Smooth muscle cell of the pulmonary artery (primary cell): Measurements from ENCODE around the gene FLT3. TPM values are rescaled to one million over a fixed set of nuclear protein-coding genes. Genes with fewer than 3 reads are reported as not detected.

ENCODE experiments used
- total RNA-seq: library from RNA; depleted of rRNA; stranded (reverse); fragments of >200 nt; gene quantifications from 2 replicates; pipeline ENCODE4 v1.2.3, GENCODE V29; 2014

Gene FLT3
- not detected in 2 replicates for total RNA-seq

DNA sequence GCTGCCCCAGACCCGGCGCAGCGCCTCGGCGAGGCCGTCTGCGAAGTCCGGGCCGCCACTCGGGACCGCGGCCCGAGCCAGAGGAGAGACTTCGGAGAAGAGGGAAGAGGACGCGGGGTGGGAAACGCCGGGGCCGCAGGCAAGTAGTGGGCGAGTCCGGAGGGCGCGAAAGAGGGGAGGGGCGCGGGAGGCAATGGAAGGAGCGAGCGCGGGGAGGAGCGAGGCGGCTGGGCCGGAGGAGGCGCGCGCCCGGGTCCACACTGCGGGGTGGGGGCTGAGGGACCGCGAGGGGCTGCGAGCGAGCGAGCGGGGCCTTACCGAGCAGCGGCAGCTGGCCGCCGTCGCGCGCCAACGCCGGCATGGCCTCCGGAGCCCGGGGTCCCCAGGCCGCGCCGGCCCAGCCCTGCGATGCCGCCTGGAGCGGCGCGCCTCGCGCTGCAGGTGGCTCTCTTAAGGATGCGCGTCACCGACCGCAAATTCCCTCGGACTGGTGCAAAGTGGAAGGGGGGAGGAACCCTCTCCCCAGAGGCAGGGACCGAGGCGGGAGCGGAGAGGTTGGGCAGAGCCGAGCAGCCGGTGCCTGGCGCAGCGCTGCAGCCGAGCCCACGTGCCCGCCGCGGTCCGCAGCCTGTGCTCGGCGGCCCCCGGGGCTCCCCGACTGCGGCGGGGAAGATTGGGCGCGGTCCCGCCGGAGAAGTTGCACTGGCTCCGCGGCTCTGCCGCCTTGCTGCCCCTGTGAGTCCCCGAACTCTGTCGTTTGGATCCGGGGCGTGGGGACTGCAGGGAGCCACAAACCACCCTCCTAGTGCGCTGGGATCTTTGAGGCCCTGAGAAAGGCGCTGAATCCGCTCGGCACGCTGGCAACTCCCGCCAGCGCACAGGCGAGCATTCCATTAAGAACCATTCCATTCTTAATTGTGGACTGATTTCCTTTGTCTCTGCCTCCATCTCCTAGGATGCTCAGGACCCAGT, at the start of gene FLT3:
Gene FLT3 (minus strand): TSS at position 427 of the 972 bp plus-strand sequence. CDS start 66 bp downstream, at position 361.

DNA sequence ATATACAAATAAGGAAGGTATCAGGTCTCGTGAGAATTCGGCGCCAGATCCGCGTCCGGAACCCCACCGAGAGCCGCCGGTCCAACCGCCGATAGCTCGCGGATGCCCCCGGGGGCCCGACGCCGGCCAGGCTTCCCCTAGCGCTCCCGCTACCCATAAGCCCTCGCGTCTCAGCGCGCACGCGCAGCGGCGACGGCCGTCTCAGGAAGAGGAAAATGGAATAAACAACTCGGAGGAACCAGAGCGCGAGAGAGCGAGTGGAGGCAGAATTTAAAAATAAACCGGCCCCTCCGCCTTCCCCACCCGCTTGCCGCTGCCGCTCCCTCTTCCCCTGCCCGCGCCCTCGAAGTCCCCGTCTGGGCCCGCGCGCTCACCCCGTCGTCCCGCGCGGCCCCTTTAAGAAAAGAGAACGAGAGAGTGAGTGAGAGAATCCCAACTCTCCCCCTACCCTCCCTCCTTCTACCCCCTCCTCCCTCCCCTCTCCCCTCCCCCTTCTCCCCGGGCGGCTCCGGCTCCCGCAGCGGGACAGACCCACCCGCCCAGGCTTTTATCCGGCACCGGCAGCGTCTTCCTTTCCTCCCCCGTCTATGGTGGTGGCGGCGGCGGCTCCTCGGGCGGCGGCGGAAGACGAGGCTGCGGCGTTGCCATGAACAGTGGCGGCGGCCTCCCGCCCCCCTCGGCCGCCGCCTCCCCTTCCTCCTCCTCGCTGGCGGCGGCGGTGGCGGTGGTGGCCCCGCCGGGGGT, 37.8 kb upstream of the FLT3 start, which contains the start of gene PAN3:
Gene PAN3 (plus strand): TSS at position 534 of the 744 bp plus-strand sequence. CDS start 113 bp downstream, at position 647.

DNA sequence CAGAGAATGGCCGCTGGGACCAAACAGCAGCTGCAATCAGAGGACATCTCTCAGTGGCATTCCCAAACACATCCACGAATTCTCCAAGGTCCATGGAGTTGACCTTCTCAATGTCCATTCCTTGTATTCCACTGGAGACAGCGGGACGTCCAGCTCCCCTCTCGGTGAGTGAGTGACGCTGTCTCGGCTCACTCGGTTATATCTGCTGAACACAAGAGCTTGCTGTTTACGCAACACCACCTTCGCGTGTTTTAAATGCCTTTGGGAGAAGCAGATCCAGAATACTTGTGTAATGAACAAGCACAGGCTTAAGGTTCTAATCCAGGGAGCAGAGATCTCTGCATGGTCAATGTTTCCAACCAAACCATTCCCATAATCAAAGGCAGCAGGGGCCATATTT, 111.9 kb downstream of the FLT3 start, which contains the start of gene URAD:
Gene URAD (minus strand): TSS at position 174 of the 400 bp plus-strand sequence. CDS start 56 bp downstream, at position 118.

DNA sequence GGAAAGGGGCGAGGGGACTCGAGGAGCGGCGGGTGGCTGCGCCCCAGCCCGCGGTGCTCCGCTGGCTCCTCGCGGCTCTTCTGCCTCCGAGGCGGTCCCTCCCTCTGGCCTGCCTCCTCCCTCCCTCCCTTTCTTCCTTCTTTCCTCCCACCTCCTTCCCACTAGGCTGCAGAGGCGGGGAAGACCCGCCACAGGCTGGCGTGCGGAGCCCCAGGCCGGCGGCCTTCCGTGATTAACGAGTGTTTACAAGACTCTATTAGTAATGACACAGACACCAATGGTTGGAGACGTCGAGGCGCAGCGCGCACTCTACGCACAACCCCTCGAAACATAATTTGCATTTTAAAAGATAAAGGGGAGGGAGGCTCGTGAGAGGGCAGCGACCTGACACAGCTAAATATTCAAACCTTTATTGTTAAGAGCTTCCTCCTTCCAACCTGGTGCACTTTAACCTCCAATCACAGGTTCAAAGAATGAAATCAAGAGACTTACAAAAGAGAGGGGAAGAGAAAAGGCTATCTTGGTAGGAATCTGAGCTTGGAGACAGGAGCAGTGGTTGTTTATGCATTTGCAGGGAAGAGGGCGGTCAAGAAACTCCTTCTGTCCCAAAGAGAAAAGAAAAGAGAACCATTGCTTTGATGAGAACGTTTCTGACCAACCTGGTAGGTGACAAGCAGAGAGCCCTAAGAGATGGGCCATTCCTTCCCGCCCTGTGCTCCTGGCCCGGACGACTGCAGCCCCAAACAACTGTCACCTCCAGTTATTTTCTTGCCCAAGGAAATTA, 131.1 kb downstream of the FLT3 start, which contains the start of gene CDX2:
Gene CDX2 (minus strand): TSS at position 234 of the 784 bp plus-strand sequence. CDS start 309 bp downstream, outside the sequence.

Other genes starting within 250 kb of the FLT3 start
- not detected in 2 replicates for gene PDX1, start 180.6 kb downstream of the FLT3 start, total RNA-seq
- not detected in 2 replicates for gene CDX2, start 131.3 kb downstream of the FLT3 start, total RNA-seq
- not detected in 2 replicates for gene URAD, start 111.9 kb downstream of the FLT3 start, total RNA-seq
- gene PAN3, start 38.0 kb upstream of the FLT3 start, total RNA-seq: 17.1 and 19.9 TPM in 2 replicates